OCI-LY1 (cell line): Measurements from ENCODE around the gene MYZAP.

Source experiments
- EZH2 ChIP-seq: fragments of 200-600 bp; sonication (generic), shearing (Covaris generic); IDR thresholded peaks from 2 replicates; pipeline ENCODE4 v1.8.0; 2017; ENCODE audit warnings: borderline replicate concordance, mixed run types, mild to moderate bottlenecking, antibody characterized with exemption, low read length, moderate library complexity, mixed read lengths
- TF ChIP-seq, protein P1 (sequence below): fragments of 200-600 bp; sonication (generic), shearing (Covaris generic); IDR thresholded peaks from 2 replicates; pipeline ENCODE4 v1.5.1; 2017; ENCODE audit warnings: mild to moderate bottlenecking, antibody characterized with exemption, low read length, moderate library complexity, mixed read lengths

DNA sequence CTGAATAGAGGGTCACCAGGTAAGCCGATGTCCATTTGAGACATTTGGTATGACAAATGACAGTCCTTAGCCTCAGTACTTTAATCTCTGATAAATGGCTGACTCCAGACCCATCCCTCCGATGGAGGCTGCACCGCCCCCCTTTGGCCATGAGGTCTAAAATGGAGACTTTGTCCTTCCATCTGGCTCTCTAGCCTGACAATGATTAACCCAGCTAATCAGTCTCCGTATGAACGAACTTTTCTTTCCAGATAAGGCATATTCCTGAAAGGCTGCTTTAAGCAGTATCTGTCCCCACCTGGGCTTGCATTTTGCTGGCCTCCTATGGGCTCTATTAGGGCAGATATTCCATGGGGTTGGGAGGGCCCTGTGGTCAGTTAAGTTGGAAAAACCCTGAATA, 10.8 kb upstream of the MYZAP start:
- TF ChIP-seq, protein P1, sequence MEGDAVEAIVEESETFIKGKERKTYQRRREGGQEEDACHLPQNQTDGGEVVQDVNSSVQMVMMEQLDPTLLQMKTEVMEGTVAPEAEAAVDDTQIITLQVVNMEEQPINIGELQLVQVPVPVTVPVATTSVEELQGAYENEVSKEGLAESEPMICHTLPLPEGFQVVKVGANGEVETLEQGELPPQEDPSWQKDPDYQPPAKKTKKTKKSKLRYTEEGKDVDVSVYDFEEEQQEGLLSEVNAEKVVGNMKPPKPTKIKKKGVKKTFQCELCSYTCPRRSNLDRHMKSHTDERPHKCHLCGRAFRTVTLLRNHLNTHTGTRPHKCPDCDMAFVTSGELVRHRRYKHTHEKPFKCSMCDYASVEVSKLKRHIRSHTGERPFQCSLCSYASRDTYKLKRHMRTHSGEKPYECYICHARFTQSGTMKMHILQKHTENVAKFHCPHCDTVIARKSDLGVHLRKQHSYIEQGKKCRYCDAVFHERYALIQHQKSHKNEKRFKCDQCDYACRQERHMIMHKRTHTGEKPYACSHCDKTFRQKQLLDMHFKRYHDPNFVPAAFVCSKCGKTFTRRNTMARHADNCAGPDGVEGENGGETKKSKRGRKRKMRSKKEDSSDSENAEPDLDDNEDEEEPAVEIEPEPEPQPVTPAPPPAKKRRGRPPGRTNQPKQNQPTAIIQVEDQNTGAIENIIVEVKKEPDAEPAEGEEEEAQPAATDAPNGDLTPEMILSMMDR, result no peak
- TF ChIP-seq EZH2, result no peak
